Glutamatergic neuron (in vitro differentiated cells): ENCODE data around the gene GFRA1. TPM values are rescaled to one million over a fixed set of nuclear protein-coding genes. Genes with fewer than 3 reads are reported as not detected.
A peak's percentile ranks its signal among the peaks of the same experiment; 100 is the strongest.

ENCODE experiments used
- DNase-seq: peaks from one replicate; pipeline ENCODE4 v3.0.0; 2022
- H3K27ac Mint-ChIP-seq: one replicate; pipeline ENCODE4 v1.8.0; 2020; ENCODE audit warnings: mild to moderate bottlenecking, mixed read lengths, inconsistent platforms; ENCODE audit not compliant: unreplicated experiment
- H3K27me3 Mint-ChIP-seq: one replicate; pipeline ENCODE4 v1.8.0; 2020; ENCODE audit warnings: mild to moderate bottlenecking, moderate library complexity, mixed read lengths, inconsistent platforms; ENCODE audit not compliant: unreplicated experiment
- H3K36me3 Mint-ChIP-seq: one replicate; pipeline ENCODE4 v1.8.0; 2020; ENCODE audit warnings: mild to moderate bottlenecking, mixed read lengths, inconsistent platforms; ENCODE audit not compliant: unreplicated experiment
- H3K4me1 Mint-ChIP-seq: one replicate; pipeline ENCODE4 v1.8.0; 2020; ENCODE audit warnings: mild to moderate bottlenecking, low read depth, mixed read lengths, inconsistent platforms; ENCODE audit not compliant: unreplicated experiment
- H3K4me3 Mint-ChIP-seq: one replicate; pipeline ENCODE4 v1.8.0; 2020; ENCODE audit warnings: mild to moderate bottlenecking, mixed read lengths, inconsistent platforms; ENCODE audit not compliant: unreplicated experiment
- H3K9me3 Mint-ChIP-seq: one replicate; pipeline ENCODE4 v1.8.0; 2020; ENCODE audit warnings: mild to moderate bottlenecking, moderate library complexity, mixed read lengths, inconsistent platforms; ENCODE audit not compliant: unreplicated experiment
- CTCF ChIP-seq: fragments of 200-600 bp; sonication (generic); IDR thresholded peaks from one replicate; pipeline ENCODE4 v1.5.0; 2021; ENCODE audit not compliant: partially characterized antibody, unreplicated experiment
- total RNA-seq: library from RNA; stranded (reverse); fragmentation: NEBNext Ultra II Directional; extraction: Animal tissue kit (Norgen Biotek cat#: 25700); gene quantifications from one replicate; pipeline ENCODE4 v1.2.1, GENCODE V29; 2021; ENCODE audit not compliant: unreplicated experiment

GFRA1 gene
- total RNA-seq, 1 donor from 2014 or later: 347 TPM

GRCh38 chr10:116271593-116272439, 1.2 kb downstream of the GFRA1 start:
- Mint-ChIP-seq H3K27me3 (peaks cover 39% of the 10 kb centered on the region), H3K9me3 (peaks cover 35% of the 10 kb centered on the region), H3K27ac (peak overlapping the region; percentile 93), H3K36me3 (peaks cover 19% of the 10 kb centered on the region), H3K4me3 (peak overlapping the region; percentile 88), H3K4me1 (peaks cover 38% of the 10 kb centered on the region)
- DNase-seq: peak; percentile 36
- no peak for TF ChIP-seq CTCF

GRCh38 chr10:116270771-116271592, 2.0 kb downstream of the GFRA1 start:
- Mint-ChIP-seq H3K4me1 (peaks cover 35% of the 10 kb centered on the region), H3K9me3 (peaks cover 35% of the 10 kb centered on the region), H3K27ac (peak overlapping the region; percentile 77), H3K27me3 (peaks cover 39% of the 10 kb centered on the region), H3K36me3 (peaks cover 19% of the 10 kb centered on the region), H3K4me3 (peak overlapping the region; percentile 92)
- TF ChIP-seq CTCF: no peak
- DNase-seq: no peak

GRCh38 chr10:116270126-116270770, 2.8 kb downstream of the GFRA1 start:
- peak overlapping the region; percentile 92 for H3K4me3 Mint-ChIP-seq

GRCh38 chr10:116269619-116270018, 3.4 kb downstream of the GFRA1 start:
- TF ChIP-seq CTCF: no peak
- Mint-ChIP-seq H3K4me1 (peaks cover 29% of the 10 kb centered on the region), H3K27me3 (peaks cover 32% of the 10 kb centered on the region), H3K4me3 (peak overlapping the region; percentile 92), H3K27ac (peak overlapping the region; percentile 77), H3K9me3 (peaks cover 30% of the 10 kb centered on the region), H3K36me3 (peaks cover 17% of the 10 kb centered on the region)
- no peak for DNase-seq

More at GRCh38 chr10:116270126-116270770, 2.8 kb downstream of the GFRA1 start:
- no peak for TF ChIP-seq CTCF
- H3K36me3 Mint-ChIP-seq: peaks cover 19% of the 10 kb centered on the region
- H3K4me1 Mint-ChIP-seq: peaks cover 32% of the 10 kb centered on the region
- peak; percentile 84 for DNase-seq
- peaks cover 38% of the 10 kb centered on the region for H3K27me3 Mint-ChIP-seq
- peaks cover 35% of the 10 kb centered on the region for H3K9me3 Mint-ChIP-seq
- peak overlapping the region; percentile 77 for H3K27ac Mint-ChIP-seq
